Astrocyte (in vitro differentiated cells and primary cell): ENCODE data around the gene OR9Q1. TPM values are rescaled to one million over a fixed set of nuclear protein-coding genes. Genes with fewer than 3 reads are reported as not detected.
"Not testable (repeated sequence)": the region's sequence is repeated elsewhere in the genome, so short reads cannot be mapped to it uniquely, and the experiment has no call there.

Source experiments
- DNase-seq: peaks from one replicate; pipeline ENCODE4 v3.0.0-alpha.2; 2010; ENCODE audit warnings: low read depth
- FAIRE-seq: peaks from 2 replicates; lab custom pipeline; 2011; peaks lifted over from hg19 to GRCh38; lab: Jason Lieb, UNC
- H2AFZ ChIP-seq: 2 replicates; pipeline ENCODE4 v1.6.0; 2012; ENCODE audit warnings: low read depth, low read length, inconsistent platforms
- H3K27ac ChIP-seq: 2 replicates; pipeline ENCODE4 v1.5.1; 2011; ENCODE audit warnings: low read depth, low read length, inconsistent platforms
- H3K27me3 ChIP-seq: 2 replicates; pipeline ENCODE4 v1.6.0; 2011; ENCODE audit warnings: low read length, inconsistent platforms; ENCODE audit not compliant: insufficient read depth
- H3K36me3 ChIP-seq: 2 replicates; pipeline ENCODE4 v1.5.1; 2011; ENCODE audit warnings: low read length, inconsistent platforms; ENCODE audit not compliant: insufficient read depth
- H3K4me1 ChIP-seq: 2 replicates; pipeline ENCODE4 v1.5.1; 2011; ENCODE audit warnings: low read length, inconsistent platforms; ENCODE audit not compliant: insufficient read depth
- H3K4me2 ChIP-seq: 2 replicates; pipeline ENCODE4 v1.6.0; 2012; ENCODE audit warnings: low read length, inconsistent platforms
- H3K4me3 ChIP-seq: 2 replicates; pipeline ENCODE4 v1.5.1; 2011; ENCODE audit warnings: low read depth, mild to moderate bottlenecking, low read length, inconsistent platforms; ENCODE audit not compliant: insufficient read depth
- H3K79me2 ChIP-seq: 2 replicates; pipeline ENCODE4 v1.6.0; 2012; ENCODE audit warnings: mild to moderate bottlenecking, low read length, inconsistent platforms; ENCODE audit not compliant: insufficient read depth
- H3K9ac ChIP-seq: 2 replicates; pipeline ENCODE4 v1.6.0; 2012; ENCODE audit warnings: mild to moderate bottlenecking, low read length, inconsistent platforms
- H3K9me3 ChIP-seq: 2 replicates; pipeline ENCODE4 v1.5.1; 2012; ENCODE audit warnings: low read depth, mild to moderate bottlenecking, low read length, inconsistent platforms; ENCODE audit not compliant: insufficient read depth
- H4K20me1 ChIP-seq: 2 replicates; pipeline ENCODE4 v1.6.0; 2012; ENCODE audit warnings: low read length, inconsistent platforms; ENCODE audit not compliant: insufficient read depth
- H3K27ac Mint-ChIP-seq: one replicate; pipeline ENCODE4 v1.8.0; 2021; ENCODE audit warnings: mild to moderate bottlenecking, mixed read lengths; ENCODE audit not compliant: unreplicated experiment
- H3K27me3 Mint-ChIP-seq: one replicate; pipeline ENCODE4 v1.8.0; 2021; ENCODE audit warnings: low read depth, mixed read lengths; ENCODE audit not compliant: unreplicated experiment
- H3K36me3 Mint-ChIP-seq: one replicate; pipeline ENCODE4 v1.8.0; 2021; ENCODE audit warnings: low read depth, mixed read lengths; ENCODE audit not compliant: unreplicated experiment
- H3K4me1 Mint-ChIP-seq: one replicate; pipeline ENCODE4 v1.8.0; 2021; ENCODE audit warnings: low read depth, mixed read lengths; ENCODE audit not compliant: unreplicated experiment
- H3K4me3 Mint-ChIP-seq: one replicate; pipeline ENCODE4 v1.8.0; 2021; ENCODE audit warnings: mild to moderate bottlenecking, moderate library complexity, mixed read lengths; ENCODE audit not compliant: unreplicated experiment
- H3K9me3 Mint-ChIP-seq: one replicate; pipeline ENCODE4 v1.8.0; 2021; ENCODE audit warnings: mild to moderate bottlenecking, mixed read lengths; ENCODE audit not compliant: unreplicated experiment
- CTCF ChIP-seq: IDR thresholded peaks from 2 replicates; pipeline ENCODE4 v1.5.1; 2011; ENCODE audit warnings: low read depth, mild to moderate bottlenecking, inconsistent platforms, low read length, moderate library complexity; ENCODE audit not compliant: insufficient read depth
- EZH2 ChIP-seq: IDR thresholded peaks from 2 replicates; pipeline ENCODE4 v1.6.1; 2012; ENCODE audit warnings: mild to moderate bottlenecking, low read length, inconsistent platforms; ENCODE audit not compliant: insufficient read depth
- total RNA-seq: library from RNA; stranded (reverse); gene quantifications from 2 replicates; pipeline ENCODE4 v1.2.1, GENCODE V29; 2021

Gene OR9Q1
- total RNA-seq, 1 donor from 2014 or later, result not detected

- H3K27me3 ChIP-seq, DNase-seq, H3K9me3 ChIP-seq, H3K36me3 ChIP-seq, H3K4me2 ChIP-seq, H4K20me1 ChIP-seq, H3K9ac ChIP-seq, H3K9me3 Mint-ChIP-seq, FAIRE-seq, H3K4me3 ChIP-seq, H3K4me1 Mint-ChIP-seq, H3K4me3 Mint-ChIP-seq, H3K27ac ChIP-seq, H3K27me3 Mint-ChIP-seq, H3K36me3 Mint-ChIP-seq, H3K79me2 ChIP-seq, H3K27ac Mint-ChIP-seq, H2AFZ ChIP-seq, H3K4me1 ChIP-seq: not testable (repeated sequence)
Measured at GRCh38 chr11:58000021-58000420, 23.7 kb upstream of the OR9Q1 start.

- no peak overlapping the region for H2AFZ ChIP-seq
- DNase-seq (no peak), FAIRE-seq (no peak)
- H3K27ac Mint-ChIP-seq, result no peak overlapping the region
- H3K36me3 ChIP-seq, result no peaks in the 10 kb centered on the region
- H3K4me3 ChIP-seq, result no peak overlapping the region
- H4K20me1 ChIP-seq, result no peaks in the 10 kb centered on the region
- no peaks in the 10 kb centered on the region for H3K36me3 Mint-ChIP-seq
- peaks cover 5% of the 10 kb centered on the region for H3K4me1 Mint-ChIP-seq
- no peak for TF ChIP-seq EZH2
- no peak for TF ChIP-seq CTCF
- H3K4me3 Mint-ChIP-seq, result no peak overlapping the region
- no peaks in the 10 kb centered on the region for H3K9me3 Mint-ChIP-seq
- H3K9me3 ChIP-seq, result no peaks in the 10 kb centered on the region
- H3K79me2 ChIP-seq, result no peaks in the 10 kb centered on the region
- H3K9ac ChIP-seq, result no peak overlapping the region
- no peaks in the 10 kb centered on the region for H3K4me1 ChIP-seq
- H3K4me2 ChIP-seq, result no peak overlapping the region
- H3K27me3 Mint-ChIP-seq, result no peaks in the 10 kb centered on the region
- H3K27me3 ChIP-seq, result no peaks in the 10 kb centered on the region
- no peak overlapping the region for H3K27ac ChIP-seq
Measured at GRCh38 chr11:58000699-58001098, 23.0 kb upstream of the OR9Q1 start.

GRCh38 chr11:58003036-58003435, 20.6 kb upstream of the OR9Q1 start:
- H3K4me3 ChIP-seq, result no peak overlapping the region
- no peak for DNase-seq
- no peak overlapping the region for H3K4me3 Mint-ChIP-seq
- TF ChIP-seq EZH2, result no peak
- no peak for TF ChIP-seq CTCF
- no peaks in the 10 kb centered on the region for H3K27me3 ChIP-seq
- H2AFZ ChIP-seq, result no peak overlapping the region
- H3K9me3 Mint-ChIP-seq, result no peaks in the 10 kb centered on the region
- H3K27ac Mint-ChIP-seq, result no peak overlapping the region
- H3K4me1 Mint-ChIP-seq, result peaks cover 5% of the 10 kb centered on the region
- H3K36me3 Mint-ChIP-seq, result no peaks in the 10 kb centered on the region
- no peak overlapping the region for H3K4me2 ChIP-seq
- H3K4me1 ChIP-seq, result no peaks in the 10 kb centered on the region
- no peak overlapping the region for H3K9ac ChIP-seq
- H3K79me2 ChIP-seq, result no peaks in the 10 kb centered on the region
- no peaks in the 10 kb centered on the region for H3K27me3 Mint-ChIP-seq
- H3K9me3 ChIP-seq, result peaks cover 2% of the 10 kb centered on the region
- no peak overlapping the region for H3K27ac ChIP-seq
- H3K36me3 ChIP-seq, result no peaks in the 10 kb centered on the region
- FAIRE-seq, result no peak
- H4K20me1 ChIP-seq, result no peaks in the 10 kb centered on the region
